ENCODE results near the gene SLCO3A1.
"Not testable (repeated sequence)": the region's sequence is repeated elsewhere in the genome, so short reads cannot be mapped to it uniquely, and the experiment has no call there.

Gene SLCO3A1

DNA sequence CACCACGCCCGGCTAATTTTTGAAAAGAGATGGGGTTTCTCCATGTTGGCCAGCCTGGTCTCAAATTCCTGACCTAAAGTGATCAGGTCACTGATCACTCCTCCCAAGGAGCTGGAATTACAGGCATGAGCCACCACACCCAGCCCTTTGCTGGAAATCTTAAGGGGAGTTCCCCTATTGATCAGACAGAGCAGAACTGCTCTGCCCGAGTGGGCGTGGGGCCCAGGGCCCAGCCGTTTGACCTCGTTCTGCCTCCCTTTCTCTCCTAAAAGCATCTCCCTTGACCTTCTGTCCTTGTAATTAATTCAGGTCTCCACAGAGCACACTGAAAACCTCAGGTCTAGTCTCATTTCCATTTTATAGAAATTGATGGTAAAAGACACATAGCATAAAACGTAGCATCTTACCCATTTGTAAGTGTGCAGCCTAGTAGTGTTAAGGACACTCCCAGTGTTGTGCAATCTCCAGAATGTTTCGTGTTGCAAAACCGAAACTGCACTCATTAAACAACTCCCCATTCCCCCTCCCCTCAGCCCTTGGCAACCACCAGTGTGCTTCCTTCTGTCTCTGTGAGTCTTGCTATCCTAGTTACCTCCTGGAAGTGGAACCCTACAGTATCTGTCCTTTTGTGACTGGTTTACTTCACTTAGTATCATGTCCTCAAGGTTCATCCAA, 89.3 kb downstream of the SLCO3A1 start:
- FAIRE-seq = no peak

GRCh38 chr15:91944331-91944730, 90.8 kb downstream of the SLCO3A1 start:
- FAIRE-seq = no peak

GRCh38 chr15:91945385-91945784, 91.9 kb downstream of the SLCO3A1 start:
- no peak for FAIRE-seq

DNA sequence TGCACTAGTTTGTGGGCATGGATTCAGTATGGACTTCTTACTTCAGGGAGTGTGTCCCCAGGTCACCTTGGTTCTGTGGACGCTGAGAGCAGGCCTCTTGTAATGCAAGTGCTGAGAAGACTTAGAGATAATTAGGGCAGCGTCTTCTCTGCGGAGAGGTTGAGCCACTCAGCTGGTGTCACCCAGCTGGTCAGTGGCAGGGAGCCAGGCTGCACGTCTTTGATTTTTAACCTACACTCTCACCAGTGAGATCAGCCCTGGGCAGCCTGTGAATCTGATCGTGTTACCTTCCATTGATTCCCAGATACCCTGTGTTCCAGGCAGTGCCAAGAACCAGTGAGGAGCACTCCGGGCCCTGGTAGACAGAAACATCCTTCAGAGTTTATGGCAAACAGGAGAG, 92.6 kb downstream of the SLCO3A1 start:
- FAIRE-seq = no peak

GRCh38 chr15:91946581-91947292, 93.2 kb downstream of the SLCO3A1 start:
- FAIRE-seq = no peak

GRCh38 chr15:91947293-91947679, 93.8 kb downstream of the SLCO3A1 start:
- FAIRE-seq = no peak

DNA sequence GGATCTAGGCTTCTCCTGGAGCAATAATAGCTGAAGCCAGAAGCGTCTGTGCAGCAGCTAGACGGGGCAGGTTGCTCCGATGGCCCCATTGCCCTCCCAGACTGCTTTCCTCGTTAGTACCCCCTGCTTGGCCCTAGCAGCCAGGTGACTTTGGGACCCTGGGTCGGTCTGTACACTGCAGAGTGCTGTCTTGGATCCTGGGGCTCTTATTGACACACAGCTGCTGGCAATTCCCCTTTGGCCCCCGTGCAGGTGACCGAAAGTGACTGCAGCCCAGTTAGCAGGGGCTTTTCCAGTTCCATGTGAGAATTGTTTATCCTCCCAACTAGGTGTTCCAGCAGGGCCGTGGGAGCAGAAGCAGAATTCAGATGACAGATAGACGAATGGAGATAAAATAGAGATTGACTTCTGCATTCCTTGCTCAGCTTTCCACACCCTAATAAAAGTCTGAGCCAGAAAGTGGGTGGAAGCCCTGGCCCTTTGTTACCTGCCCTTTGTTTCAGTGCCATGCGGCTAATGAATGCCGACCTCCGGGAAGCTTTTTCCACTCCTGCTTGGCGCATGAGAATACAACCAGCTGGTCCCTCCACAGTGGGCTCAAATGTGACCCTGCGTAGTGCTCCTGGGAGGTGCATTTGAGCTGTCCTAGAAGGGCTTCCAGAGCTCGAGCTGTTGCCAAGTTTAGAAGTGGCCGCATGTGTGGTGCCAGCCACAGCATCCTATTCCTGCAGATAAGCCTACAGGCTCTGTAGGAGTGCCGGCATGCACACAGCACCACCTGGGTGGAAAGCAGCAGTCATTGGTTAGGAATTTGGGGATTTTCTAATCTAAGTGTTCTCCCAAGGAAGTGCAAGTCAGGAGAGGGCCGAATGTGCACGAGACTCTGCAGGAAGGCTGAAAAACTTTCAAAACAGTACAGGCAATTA, 94.4 kb downstream of the SLCO3A1 start:
- FAIRE-seq = no peak

- no peak for FAIRE-seq
Observed at GRCh38 chr15:91949361-91949760, 95.9 kb downstream of the SLCO3A1 start.

DNA sequence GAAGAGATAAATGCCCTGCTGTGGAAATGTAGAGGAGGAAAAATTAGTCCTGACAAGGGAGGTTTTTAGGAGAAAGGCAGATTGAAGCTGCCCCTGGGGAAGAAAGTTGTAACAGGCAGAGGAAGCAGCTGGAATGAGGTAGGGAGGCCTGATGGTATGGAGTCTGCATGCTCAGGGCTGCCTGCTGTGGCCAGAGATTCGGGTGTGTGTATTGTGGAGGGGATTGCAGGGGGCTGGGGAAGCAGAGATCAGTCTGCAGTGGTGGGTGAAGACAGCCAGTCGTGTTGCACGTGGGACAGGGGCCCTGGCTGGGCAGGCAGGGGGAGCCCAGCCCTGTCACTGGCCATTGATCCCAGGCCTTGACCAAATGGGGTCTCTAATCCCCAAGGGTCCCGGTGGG, 96.5 kb downstream of the SLCO3A1 start:
- FAIRE-seq = no peak

- FAIRE-seq = no peak
Observed at GRCh38 chr15:91950631-91951329, 97.3 kb downstream of the SLCO3A1 start.

DNA sequence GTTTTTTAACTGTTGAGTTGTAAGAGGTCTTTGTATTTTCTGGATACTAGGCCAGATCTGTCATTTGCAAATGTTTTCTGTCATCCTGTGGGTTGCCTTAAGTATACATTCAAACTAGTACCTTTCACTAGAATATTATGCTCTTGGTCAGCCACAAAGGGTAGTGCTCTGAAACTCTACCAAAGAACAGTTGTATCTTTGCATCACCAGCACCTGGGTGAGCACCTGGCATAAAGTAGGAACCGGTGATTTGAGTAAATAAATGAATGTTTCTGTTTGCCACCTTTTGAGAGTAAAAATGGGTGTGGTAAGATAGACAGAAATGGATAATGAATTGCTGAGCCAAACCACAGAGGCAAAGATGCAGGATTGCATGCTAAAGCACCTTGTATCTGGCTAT, 98.7 kb downstream of the SLCO3A1 start:
- no peak for FAIRE-seq

GRCh38 chr15:91953432-91953831, 99.9 kb downstream of the SLCO3A1 start:
- FAIRE-seq = no peak

- no peak for FAIRE-seq
Observed at GRCh38 chr15:91954292-91954691, 100.8 kb downstream of the SLCO3A1 start.

DNA sequence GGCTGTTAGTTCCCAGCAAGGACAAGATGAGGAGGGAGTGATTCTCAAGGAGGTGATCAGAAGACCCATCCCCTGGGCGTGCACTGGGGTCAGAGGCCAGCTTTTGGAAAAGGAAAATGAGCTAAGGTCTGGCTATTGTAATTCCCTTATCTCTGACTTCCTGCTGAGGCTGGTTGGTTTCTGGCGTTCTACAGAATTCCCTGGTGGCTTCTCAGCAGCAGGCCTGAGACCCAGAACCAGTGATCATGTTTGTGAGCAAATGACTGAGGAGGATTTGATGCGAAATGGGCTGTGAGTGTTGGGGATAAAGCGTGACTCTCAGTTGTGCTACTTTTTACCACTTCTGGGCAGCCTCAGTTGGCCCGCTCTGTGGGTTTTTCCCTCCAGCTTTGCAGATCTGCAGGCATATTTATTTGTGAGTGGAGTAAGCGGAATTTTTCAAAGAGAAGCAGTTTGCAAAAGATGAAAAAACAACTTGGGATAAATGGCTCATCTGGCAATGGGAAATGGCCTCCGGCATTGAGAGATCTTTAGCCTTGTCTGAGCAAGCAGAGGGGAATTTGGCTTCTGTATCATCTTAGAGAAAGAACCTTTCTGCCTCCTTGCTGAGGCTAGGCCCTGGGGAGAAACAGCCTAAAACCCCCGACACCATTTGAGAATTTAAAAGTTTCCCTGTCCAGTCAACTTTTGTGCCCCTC, 102.7 kb downstream of the SLCO3A1 start:
- FAIRE-seq = no peak

DNA sequence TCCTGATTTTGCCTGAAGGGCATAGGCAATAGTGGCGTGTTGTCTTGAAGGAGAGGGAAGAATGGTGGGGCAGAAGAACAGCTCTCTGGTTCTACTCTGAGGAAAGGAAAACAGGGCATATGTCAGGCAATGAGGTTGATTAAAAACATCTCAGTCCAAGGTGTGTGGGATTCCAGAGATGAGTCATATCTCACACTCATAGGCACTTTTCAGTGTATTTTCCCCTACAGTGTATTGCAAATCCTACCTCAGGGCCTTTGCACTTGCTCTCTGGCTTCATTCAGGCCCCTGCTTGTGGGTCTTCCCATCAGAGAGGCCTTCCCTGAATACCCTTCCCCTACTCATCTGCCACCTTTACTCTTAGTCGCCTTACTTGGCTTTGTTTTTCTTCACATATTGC, 107.8 kb downstream of the SLCO3A1 start:
- FAIRE-seq = no peak

DNA sequence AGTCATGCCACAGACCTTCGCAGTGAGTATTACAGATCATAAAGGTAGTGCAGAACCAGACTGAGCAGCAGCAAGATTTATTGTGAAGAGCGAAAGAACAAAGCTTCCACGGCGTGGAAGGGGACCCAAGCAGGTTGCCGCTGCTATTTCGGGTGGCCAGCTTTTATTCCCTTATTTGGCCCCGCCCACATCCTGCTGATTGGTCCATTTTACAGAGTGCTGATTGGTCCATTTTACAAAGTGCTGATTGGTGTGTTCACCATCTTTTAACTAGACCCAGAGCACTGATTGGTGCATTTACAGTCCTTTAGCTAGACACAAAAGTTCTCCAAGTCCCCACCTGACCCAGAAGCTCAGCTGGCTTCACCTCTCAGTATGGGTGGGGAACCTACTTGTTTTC, 110.2 kb downstream of the SLCO3A1 start:
- not testable (repeated sequence) for FAIRE-seq

DNA sequence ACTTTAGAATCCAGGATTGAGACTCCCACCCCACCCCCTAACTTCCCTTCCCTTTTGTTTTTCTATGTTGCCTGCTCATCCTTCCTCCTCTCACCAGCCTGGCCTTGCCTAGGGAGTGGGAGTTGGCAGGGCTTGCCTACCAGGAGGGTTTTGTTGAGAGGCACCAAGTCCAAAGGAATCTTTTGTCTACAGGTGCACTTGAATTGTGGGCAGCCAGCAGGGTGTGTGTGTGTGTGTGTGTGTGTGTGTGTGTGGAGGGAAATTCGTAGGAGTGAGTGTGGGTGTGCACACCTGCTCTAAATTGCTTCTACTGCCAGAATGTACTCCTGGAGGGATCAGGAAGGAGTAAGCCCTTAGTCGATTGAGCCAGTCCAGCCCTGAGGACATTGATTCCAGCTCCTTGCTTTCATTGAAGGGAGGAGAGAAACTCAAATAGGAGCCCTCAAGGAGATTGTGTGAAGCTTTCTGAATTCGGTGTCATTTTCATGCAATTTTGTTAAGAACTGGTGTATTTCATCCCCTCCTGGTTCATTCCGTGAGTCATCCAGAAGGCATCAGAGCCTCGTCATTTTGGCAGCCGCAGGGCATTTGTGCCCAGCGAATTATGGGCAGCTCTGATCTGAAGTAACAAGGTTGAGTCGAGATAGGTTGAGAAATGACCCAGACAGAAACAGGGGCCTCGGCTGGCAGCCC, 112.1 kb downstream of the SLCO3A1 start:
- no peak for FAIRE-seq

DNA sequence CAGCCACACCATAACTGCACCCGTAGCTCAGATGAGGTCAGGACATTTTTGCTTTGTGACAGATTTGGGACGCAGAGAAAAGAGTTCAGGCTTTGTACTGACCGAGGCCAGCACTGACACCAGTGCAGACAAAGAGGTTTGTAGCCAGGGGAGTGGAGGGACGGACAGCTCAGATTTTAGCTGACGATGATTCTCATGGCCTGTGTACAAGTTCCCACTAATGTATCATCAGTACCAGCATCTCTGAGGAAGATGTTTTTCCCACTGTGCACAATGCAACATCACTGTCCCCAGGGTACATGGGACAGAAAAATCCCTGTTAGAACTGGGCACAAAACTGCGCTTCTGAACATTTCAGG, 112.7 kb downstream of the SLCO3A1 start:
- FAIRE-seq = no peak

DNA sequence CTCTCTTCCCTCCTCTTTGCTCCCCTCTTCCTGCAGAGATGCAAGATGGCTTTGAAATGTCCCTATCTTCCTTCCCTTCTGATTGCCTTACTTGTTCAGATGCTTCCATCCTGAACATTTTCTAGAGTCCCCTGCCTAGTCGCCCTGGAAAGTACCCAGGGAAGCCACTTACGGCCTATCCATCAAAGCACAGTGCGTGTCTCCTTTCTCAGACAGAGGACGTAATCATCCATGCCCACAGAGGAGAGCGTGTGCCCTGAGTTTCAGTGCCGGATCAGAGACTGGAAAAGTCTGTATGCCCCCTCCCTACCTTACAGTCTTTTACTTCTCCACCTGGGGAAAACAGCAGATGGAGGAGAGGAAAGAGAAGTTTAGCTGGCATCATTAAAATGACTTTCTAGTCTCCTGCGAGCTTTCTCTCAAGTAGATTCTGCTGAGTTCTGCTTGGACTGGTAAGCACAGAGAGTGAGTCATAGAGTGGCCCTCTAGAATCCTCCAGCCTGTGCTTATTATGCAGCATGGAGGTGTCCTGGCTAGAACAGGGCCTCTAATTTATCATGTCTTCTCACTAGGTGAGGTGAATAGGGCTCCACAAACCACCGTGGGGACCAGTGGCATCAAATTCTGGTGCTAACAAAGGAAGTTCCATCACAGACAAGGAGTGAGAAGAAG, 114.6 kb downstream of the SLCO3A1 start:
- no peak for FAIRE-seq

- FAIRE-seq = no peak
Observed at GRCh38 chr15:91968610-91969009, 115.1 kb downstream of the SLCO3A1 start.

GRCh38 chr15:91970142-91970541, 116.6 kb downstream of the SLCO3A1 start:
- FAIRE-seq = no peak
